Gastrocnemius medialis (tissue), 4 donors: Measurements from ENCODE around the gene MARK3.

ENCODE experiments used
- POLR2A ChIP-seq, 2 donors: fragments of 450-650 bp; IDR thresholded peaks; one replicate each; pipeline ENCODE4 v1.6.1; 2017; ENCODE audit warnings: antibody characterized with exemption in 2 of 2, mild to moderate bottlenecking in 2 of 2, moderate library complexity in 2 of 2
- TF ChIP-seq, protein P1 (sequence below), 5 experiments: fragments of 450-650 bp in 3 of 5; fragments of 200-600 bp in 2 of 5; sonication (generic) in 2 of 5; IDR thresholded peaks in 4 of 5; conservative IDR thresholded peaks in 1 of 5; 1 replicate in 4 of 5; 2 replicates in 1 of 5; pipeline ENCODE4 v1.5.1; 2016 to 2019; ENCODE audit warnings: antibody characterized with exemption in 5 of 5, mild to moderate bottlenecking in 3 of 5, moderate library complexity in 3 of 5

DNA sequence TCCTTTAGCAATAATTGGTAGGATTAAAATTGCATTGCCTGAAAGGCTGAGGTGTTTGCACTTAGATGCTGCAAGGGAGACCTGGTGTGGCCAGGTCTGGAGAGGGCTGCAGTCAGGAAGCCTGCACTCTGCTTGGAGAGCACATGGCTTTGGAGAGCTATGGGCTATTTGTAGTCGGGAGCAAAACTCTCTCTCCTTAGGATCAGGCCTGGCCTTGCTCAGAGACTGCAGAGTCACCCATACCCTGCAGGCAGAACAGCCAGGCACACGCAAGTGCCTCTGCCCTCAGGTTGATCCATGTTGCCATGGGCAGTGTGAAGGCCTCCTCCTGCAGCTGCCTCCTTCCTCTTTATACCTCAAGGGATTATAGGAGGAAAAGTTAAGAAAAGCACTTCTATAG lies 110.6 kb downstream of the MARK3 start:
- TF ChIP-seq, protein P1, sequence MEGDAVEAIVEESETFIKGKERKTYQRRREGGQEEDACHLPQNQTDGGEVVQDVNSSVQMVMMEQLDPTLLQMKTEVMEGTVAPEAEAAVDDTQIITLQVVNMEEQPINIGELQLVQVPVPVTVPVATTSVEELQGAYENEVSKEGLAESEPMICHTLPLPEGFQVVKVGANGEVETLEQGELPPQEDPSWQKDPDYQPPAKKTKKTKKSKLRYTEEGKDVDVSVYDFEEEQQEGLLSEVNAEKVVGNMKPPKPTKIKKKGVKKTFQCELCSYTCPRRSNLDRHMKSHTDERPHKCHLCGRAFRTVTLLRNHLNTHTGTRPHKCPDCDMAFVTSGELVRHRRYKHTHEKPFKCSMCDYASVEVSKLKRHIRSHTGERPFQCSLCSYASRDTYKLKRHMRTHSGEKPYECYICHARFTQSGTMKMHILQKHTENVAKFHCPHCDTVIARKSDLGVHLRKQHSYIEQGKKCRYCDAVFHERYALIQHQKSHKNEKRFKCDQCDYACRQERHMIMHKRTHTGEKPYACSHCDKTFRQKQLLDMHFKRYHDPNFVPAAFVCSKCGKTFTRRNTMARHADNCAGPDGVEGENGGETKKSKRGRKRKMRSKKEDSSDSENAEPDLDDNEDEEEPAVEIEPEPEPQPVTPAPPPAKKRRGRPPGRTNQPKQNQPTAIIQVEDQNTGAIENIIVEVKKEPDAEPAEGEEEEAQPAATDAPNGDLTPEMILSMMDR (IDR thresholded peaks at IDR 0.05 in 4 of 5, conservative IDR thresholded peaks at IDR 0.05 in 1 of 5), result no peak
- TF ChIP-seq POLR2A (IDR thresholded peaks at IDR 0.05), result no peak
